ENCODE results near the gene PPIP5K1. TPM values are rescaled to one million over a fixed set of nuclear protein-coding genes. Genes with fewer than 3 reads are reported as not detected.
"Not testable (repeated sequence)": the region's sequence is repeated elsewhere in the genome, so short reads cannot be mapped to it uniquely, and the experiment has no call there.

The PPIP5K1 gene
- total RNA-seq, 4 donors from 2014 or later: 7.1 to 74.8 (median 42.6) TPM

GRCh38 chr15:43592841-43593240 lies 2.8 kb upstream of the PPIP5K1 start:
- H3K9me3 ChIP-seq; DNase-seq; intact Hi-C loops (cut with DNase I; ENCODE audit: low total_unique reads); H3K4me3 ChIP-seq; H3K27ac ChIP-seq; H3K36me3 ChIP-seq; H3K4me1 ChIP-seq; H3K27me3 ChIP-seq: not testable (repeated sequence)

- H3K27ac ChIP-seq; H3K9me3 ChIP-seq; H3K4me1 ChIP-seq; intact Hi-C loops (cut with DNase I; ENCODE audit: low total_unique reads); H3K4me3 ChIP-seq; DNase-seq; H3K36me3 ChIP-seq; H3K27me3 ChIP-seq: not testable (repeated sequence)
Measured at GRCh38 chr15:43574607-43575006, 15.4 kb downstream of the PPIP5K1 start.

GRCh38 chr15:43566615-43567014 lies 23.4 kb downstream of the PPIP5K1 start:
- H3K9me3 ChIP-seq; H3K4me1 ChIP-seq; H3K27ac ChIP-seq; H3K36me3 ChIP-seq; H3K4me3 ChIP-seq; H3K27me3 ChIP-seq; intact Hi-C loops (cut with DNase I; ENCODE audit: low total_unique reads); DNase-seq: not testable (repeated sequence)

GRCh38 chr15:43563793-43564192 lies 26.2 kb downstream of the PPIP5K1 start:
- H3K4me1 ChIP-seq; H3K9me3 ChIP-seq; DNase-seq; H3K27me3 ChIP-seq; intact Hi-C loops (cut with DNase I; ENCODE audit: low total_unique reads); H3K27ac ChIP-seq; H3K36me3 ChIP-seq; H3K4me3 ChIP-seq: not testable (repeated sequence)

GRCh38 chr15:43562753-43563152 lies 27.3 kb downstream of the PPIP5K1 start:
- H3K9me3 ChIP-seq; H3K36me3 ChIP-seq; intact Hi-C loops (cut with DNase I; ENCODE audit: low total_unique reads); H3K27me3 ChIP-seq; H3K27ac ChIP-seq; H3K4me3 ChIP-seq; H3K4me1 ChIP-seq; DNase-seq: not testable (repeated sequence)

GRCh38 chr15:43552986-43553385 lies 37.0 kb downstream of the PPIP5K1 start:
- H3K4me1 ChIP-seq: no peaks in the 10 kb centered on the region
- no peak overlapping the region for H3K27ac ChIP-seq
- no peaks in the 10 kb centered on the region for H3K9me3 ChIP-seq
- DNase-seq: no peak
- no peak for TF ChIP-seq CTCF (IDR thresholded peaks at IDR 0.05)
- no peak for TF ChIP-seq POLR2A (IDR thresholded peaks at IDR 0.05)
- H3K4me3 ChIP-seq: no peak overlapping the region
- no peaks in the 10 kb centered on the region for H3K36me3 ChIP-seq
- intact Hi-C loops (cut with DNase I; ENCODE audit: low total_unique reads): no loop called here
- H3K27me3 ChIP-seq: no peaks in the 10 kb centered on the region

- intact Hi-C loops (cut with DNase I; ENCODE audit: low total_unique reads): no loop called here
- DNase-seq: no peak
- TF ChIP-seq CTCF (IDR thresholded peaks at IDR 0.05): no peak
- no peak for TF ChIP-seq POLR2A (IDR thresholded peaks at IDR 0.05)
- H3K4me3 ChIP-seq: no peak overlapping the region
- H3K36me3 ChIP-seq: no peaks in the 10 kb centered on the region
- no peaks in the 10 kb centered on the region for H3K27me3 ChIP-seq
- H3K27ac ChIP-seq: no peak overlapping the region
- H3K9me3 ChIP-seq: no peaks in the 10 kb centered on the region
- no peaks in the 10 kb centered on the region for H3K4me1 ChIP-seq
Measured at GRCh38 chr15:43552256-43552655, 37.8 kb downstream of the PPIP5K1 start.

GRCh38 chr15:43550527-43551363 lies 39.3 kb downstream of the PPIP5K1 start:
- no peak for DNase-seq
- Histone ChIP-seq H3K4me3 (no peak overlapping the region), H3K4me1 (no peaks in the 10 kb centered on the region), H3K9me3 (no peaks in the 10 kb centered on the region), H3K27me3 (no peaks in the 10 kb centered on the region), H3K27ac (peak overlapping the region in 1 of 2 donors; percentile 34), H3K36me3 (no peaks in the 10 kb centered on the region)
- TF ChIP-seq CTCF (IDR thresholded peaks at IDR 0.05): no peak
- no peak for TF ChIP-seq POLR2A (IDR thresholded peaks at IDR 0.05)
- intact Hi-C loops (cut with DNase I; ENCODE audit: low total_unique reads): no loop called here

Data from uterus (tissue), 4 donors.